H9 (cell line): ENCODE measurements around the gene ITPRIPL2. TPM values are rescaled to one million over a fixed set of nuclear protein-coding genes. Genes with fewer than 3 reads are reported as not detected.

ENCODE experiments used
- DNase-seq: peaks from one replicate; pipeline ENCODE4 v3.0.0-alpha.2; 2017
- H2AFZ ChIP-seq: one replicate; pipeline ENCODE4 v1.6.1; 2013; ENCODE audit warnings: mild to moderate bottlenecking, low read length, control low read depth, moderate library complexity
- H2AK5ac ChIP-seq: 2 replicates; pipeline ENCODE4 v1.6.1; 2013; ENCODE audit warnings: low read length, control low read depth, mixed read lengths; ENCODE audit not compliant: insufficient read length
- H2BK120ac ChIP-seq: one replicate; pipeline ENCODE4 v1.6.1; 2013; ENCODE audit warnings: low read depth, mild to moderate bottlenecking, low read length, control low read depth, inconsistent platforms; ENCODE audit not compliant: poor library complexity, severe bottlenecking
- H2BK12ac ChIP-seq: 2 replicates; pipeline ENCODE4 v1.6.1; 2013; ENCODE audit warnings: low read length, control low read depth, mixed read lengths, low read depth; ENCODE audit not compliant: insufficient read length
- H2BK15ac ChIP-seq: 2 replicates; pipeline ENCODE4 v1.6.1; 2013; ENCODE audit warnings: low read depth, low read length, control low read depth
- H2BK20ac ChIP-seq: one replicate; pipeline ENCODE4 v1.6.1; 2013; ENCODE audit warnings: low read depth, mild to moderate bottlenecking, low read length, control low read depth, inconsistent platforms; ENCODE audit not compliant: poor library complexity, severe bottlenecking
- H2BK5ac ChIP-seq: 2 replicates; pipeline ENCODE4 v1.6.1; 2013; ENCODE audit warnings: low read length, control low read depth, mixed read lengths; ENCODE audit not compliant: insufficient read length
- H3K14ac ChIP-seq: 2 replicates; pipeline ENCODE4 v1.6.1; 2013; ENCODE audit warnings: low read length, control low read depth; ENCODE audit not compliant: insufficient read depth
- H3K18ac ChIP-seq: 2 replicates; pipeline ENCODE4 v1.6.1; 2013; ENCODE audit warnings: low read depth, mild to moderate bottlenecking, mixed read lengths, low read length, control low read depth; ENCODE audit not compliant: insufficient read length
- H3K23ac ChIP-seq: 2 replicates; pipeline ENCODE4 v1.6.1; 2013; ENCODE audit warnings: low read length, control low read depth, mixed read lengths, low read depth; ENCODE audit not compliant: insufficient read length
- H3K23me2 ChIP-seq: 2 replicates; pipeline ENCODE4 v1.6.1; 2013; ENCODE audit warnings: low read depth, mild to moderate bottlenecking, mixed read lengths, low read length, control low read depth; ENCODE audit not compliant: insufficient read length, poor library complexity, severe bottlenecking
- H3K27ac ChIP-seq: 2 replicates; pipeline ENCODE4 v1.5.1; 2013; ENCODE audit warnings: low read length, control low read depth, mixed read lengths, low read depth; ENCODE audit not compliant: insufficient read length
- H3K27me3 ChIP-seq: 2 replicates; pipeline ENCODE4 v1.6.1; 2013; ENCODE audit warnings: low read length, control low read depth, inconsistent platforms; ENCODE audit not compliant: insufficient read depth
- H3K4ac ChIP-seq: 2 replicates; pipeline ENCODE4 v1.6.1; 2013; ENCODE audit warnings: low read depth, mild to moderate bottlenecking, control low read depth, inconsistent platforms, low read length, moderate library complexity
- H3K4me1 ChIP-seq: 2 replicates; pipeline ENCODE4 v1.6.1; 2013; ENCODE audit warnings: low read length, control low read depth, inconsistent platforms; ENCODE audit not compliant: insufficient read depth
- H3K4me2 ChIP-seq: 2 replicates; pipeline ENCODE4 v1.6.1; 2013; ENCODE audit warnings: low read length, control low read depth, mixed read lengths; ENCODE audit not compliant: insufficient read length, insufficient read depth
- H3K56ac ChIP-seq: 2 replicates; pipeline ENCODE4 v1.6.1; 2013; ENCODE audit warnings: low read depth, mild to moderate bottlenecking, mixed read lengths, low read length, control low read depth; ENCODE audit not compliant: insufficient read length
- H3K79me1 ChIP-seq: 2 replicates; pipeline ENCODE4 v1.6.1; 2013; ENCODE audit warnings: low read depth, mild to moderate bottlenecking, moderate library complexity, low read length, control low read depth, inconsistent platforms; ENCODE audit not compliant: insufficient read depth, poor library complexity, severe bottlenecking
- H3K79me2 ChIP-seq: 2 replicates; pipeline ENCODE4 v1.6.1; 2013; ENCODE audit warnings: low read length, control low read depth, inconsistent platforms; ENCODE audit not compliant: insufficient read depth
- H3K9ac ChIP-seq: 2 replicates; pipeline ENCODE4 v1.6.1; 2013; ENCODE audit warnings: low read length, control low read depth, mixed read lengths; ENCODE audit not compliant: insufficient read length; ENCODE audit errors: extremely low read depth
- H3K9me3 ChIP-seq: one replicate; pipeline ENCODE4 v1.6.1; 2013; ENCODE audit warnings: low read depth, low read length, inconsistent platforms; ENCODE audit not compliant: control insufficient read depth
- H3T11ph ChIP-seq: one replicate; pipeline ENCODE4 v1.6.1; 2013; ENCODE audit warnings: mild to moderate bottlenecking, low read length, control low read depth, inconsistent platforms
- H4K20me1 ChIP-seq: one replicate; pipeline ENCODE4 v1.6.1; 2013; ENCODE audit not compliant: control insufficient read depth, insufficient read length, insufficient read depth
- H4K5ac ChIP-seq: 2 replicates; pipeline ENCODE4 v1.6.1; 2013; ENCODE audit warnings: low read depth, mild to moderate bottlenecking, mixed read lengths, low read length, control low read depth; ENCODE audit not compliant: insufficient read length
- H4K8ac ChIP-seq: replicated peaks from 2 replicates; pipeline ENCODE4 v1.6.1; 2013; ENCODE audit warnings: low read length, control low read depth, mixed read lengths, low read depth; ENCODE audit not compliant: insufficient read length
- H4K91ac ChIP-seq: 2 replicates; pipeline ENCODE4 v1.6.1; 2013; ENCODE audit warnings: low read depth, mild to moderate bottlenecking, moderate library complexity, mixed read lengths, low read length, control low read depth; ENCODE audit not compliant: insufficient read length
- H3K27ac Mint-ChIP-seq, 3 experiments: 2 replicates in 2 of 3; 3 replicates in 1 of 3; pipeline ENCODE4 v1.8.0; 2020 to 2021; ENCODE audit warnings: mixed read lengths in 3 of 3, mild to moderate bottlenecking in 1 of 3, moderate library complexity in 1 of 3
- H3K27me3 Mint-ChIP-seq: 2 replicates; pipeline ENCODE4 v1.8.0; 2021; ENCODE audit warnings: low read depth, mild to moderate bottlenecking, moderate library complexity, mixed read lengths
- H3K36me3 Mint-ChIP-seq, 3 experiments: 2 replicates in 2 of 3; 3 replicates in 1 of 3; pipeline ENCODE4 v1.8.0; 2020 to 2021; ENCODE audit warnings: low read depth in 3 of 3, mixed read lengths in 3 of 3; ENCODE audit not compliant: insufficient read depth in 1 of 3
- H3K4me1 Mint-ChIP-seq, 2 experiments: 2 replicates each; pipeline ENCODE4 v1.8.0; 2020; ENCODE audit warnings: mixed read lengths in 2 of 2
- H3K4me3 Mint-ChIP-seq, 2 experiments: 2 replicates in 1 of 2; 3 replicates in 1 of 2; pipeline ENCODE4 v1.8.0; 2020 to 2021; ENCODE audit warnings: mild to moderate bottlenecking in 2 of 2, mixed read lengths in 2 of 2, moderate library complexity in 1 of 2
- H3K9me3 Mint-ChIP-seq, 2 experiments: 2 replicates in 1 of 2; 3 replicates in 1 of 2; pipeline ENCODE4 v1.8.0; 2020; ENCODE audit warnings: mild to moderate bottlenecking in 2 of 2, mixed read lengths in 2 of 2, moderate library complexity in 1 of 2
- WGBS: extraction: QIAGEN DNeasy Blood & Tissue Kit; methylation state at CpG from one replicate; pipeline ENCODE4 v1.1.7; 2013; ENCODE audit warnings: missing lambda C conversion rate, low lambda C conversion rate, mixed read lengths; ENCODE audit not compliant: insufficient read length; ENCODE audit errors: extremely low coverage; 5-methylcytosine and 5-hydroxymethylcytosine counted together
- total RNA-seq: library from RNA; stranded (reverse); gene quantifications from 2 replicates; pipeline ENCODE4 v1.2.1, GENCODE V29; 2021
- TF ChIP-seq, protein P1 (sequence below): fragments of 200-600 bp; sonication (generic); conservative IDR thresholded peaks from 3 replicates; pipeline ENCODE4 v1.8.0; 2021; ENCODE audit warnings: antibody characterized with exemption, mild to moderate bottlenecking

Gene ITPRIPL2
- total RNA-seq, 1 experiment from 2014 or later, result 9.1 TPM

DNA sequence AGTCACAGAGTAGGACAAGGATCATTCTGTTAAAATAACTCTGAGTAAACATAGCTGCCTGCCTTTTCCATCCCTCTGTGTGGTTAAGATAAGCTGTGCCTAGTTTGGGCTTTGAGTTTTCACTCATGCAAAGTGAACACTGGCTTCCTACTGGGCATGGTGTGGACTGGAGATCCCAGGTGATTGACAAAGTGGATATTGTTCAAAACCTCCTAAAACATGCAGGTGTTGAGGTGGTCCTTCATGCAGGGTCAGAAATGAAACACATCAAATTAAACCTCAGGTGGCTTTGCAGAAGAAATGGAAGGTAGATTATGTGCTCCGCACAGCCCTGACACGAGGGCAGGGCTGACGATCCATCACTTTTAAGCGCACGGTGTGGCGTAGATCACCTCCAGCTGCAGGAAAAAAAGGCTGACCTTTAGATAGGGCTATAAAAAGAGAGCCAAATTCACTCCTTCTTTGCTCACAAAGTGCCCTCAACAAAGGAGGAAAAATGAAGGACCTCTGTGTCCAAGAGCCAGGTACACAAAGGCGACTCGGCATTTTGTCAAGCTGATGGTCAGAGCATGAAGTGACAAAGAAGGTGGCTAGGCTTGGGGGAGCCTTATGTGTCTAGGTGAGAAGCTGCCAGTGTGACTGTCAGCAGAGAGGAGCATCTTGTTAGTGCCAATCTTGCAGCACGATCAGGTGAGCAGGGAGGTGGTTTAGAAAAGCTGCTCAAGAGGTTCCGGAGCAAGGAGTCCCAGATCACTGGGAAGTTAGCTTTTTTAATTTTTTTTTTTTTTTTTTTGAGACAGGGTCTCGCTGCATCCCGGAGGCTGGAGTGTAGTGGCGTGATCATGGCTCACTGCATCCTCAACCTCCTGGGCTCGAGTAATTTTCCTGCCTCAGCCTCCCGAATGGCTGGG, 19.9 kb upstream of the ITPRIPL2 start:
- Histone ChIP-seq H3K4me2 (no peak overlapping the region), H3K23me2 (no peaks in the 10 kb centered on the region), H3K18ac (no peak overlapping the region), H2BK15ac (no peak overlapping the region), H4K20me1 (no peaks in the 10 kb centered on the region), H3K79me1 (no peaks in the 10 kb centered on the region), H3T11ph (no peak overlapping the region), H3K23ac (no peak overlapping the region), H2AFZ (no peak overlapping the region), H3K27ac (no peak overlapping the region), H3K9me3 (no peaks in the 10 kb centered on the region), H4K5ac (no peak overlapping the region), H2BK5ac (no peak overlapping the region), H2BK12ac (no peak overlapping the region), H3K27me3 (no peaks in the 10 kb centered on the region), H3K14ac (no peak overlapping the region), H3K56ac (no peak overlapping the region), H3K4ac (no peak overlapping the region), H3K9ac (no peak overlapping the region), H2BK120ac (no peak overlapping the region), H3K4me1 (no peaks in the 10 kb centered on the region), H4K91ac (no peak overlapping the region), H2AK5ac (no peak overlapping the region), H2BK20ac (no peak overlapping the region), H3K79me2 (no peaks in the 10 kb centered on the region), H4K8ac (no peak overlapping the region)
- peaks cover 2% of the 10 kb centered on the region; the same call in 1 of the 2 replicates for H3K27me3 Mint-ChIP-seq
- peaks cover 0 to 2% (median 0%) of the 10 kb centered on the region in 3 experiments; a peak in 3 of 7 replicates for H3K36me3 Mint-ChIP-seq
- DNase-seq, result no peak
- WGBS, result no CpG with 5 or more reads among the region's 15 CpGs
- peaks cover 5 to 6% of the 10 kb centered on the region in 2 experiments; a peak in 2 of 4 replicates for H3K4me1 Mint-ChIP-seq
- TF ChIP-seq, protein P1, sequence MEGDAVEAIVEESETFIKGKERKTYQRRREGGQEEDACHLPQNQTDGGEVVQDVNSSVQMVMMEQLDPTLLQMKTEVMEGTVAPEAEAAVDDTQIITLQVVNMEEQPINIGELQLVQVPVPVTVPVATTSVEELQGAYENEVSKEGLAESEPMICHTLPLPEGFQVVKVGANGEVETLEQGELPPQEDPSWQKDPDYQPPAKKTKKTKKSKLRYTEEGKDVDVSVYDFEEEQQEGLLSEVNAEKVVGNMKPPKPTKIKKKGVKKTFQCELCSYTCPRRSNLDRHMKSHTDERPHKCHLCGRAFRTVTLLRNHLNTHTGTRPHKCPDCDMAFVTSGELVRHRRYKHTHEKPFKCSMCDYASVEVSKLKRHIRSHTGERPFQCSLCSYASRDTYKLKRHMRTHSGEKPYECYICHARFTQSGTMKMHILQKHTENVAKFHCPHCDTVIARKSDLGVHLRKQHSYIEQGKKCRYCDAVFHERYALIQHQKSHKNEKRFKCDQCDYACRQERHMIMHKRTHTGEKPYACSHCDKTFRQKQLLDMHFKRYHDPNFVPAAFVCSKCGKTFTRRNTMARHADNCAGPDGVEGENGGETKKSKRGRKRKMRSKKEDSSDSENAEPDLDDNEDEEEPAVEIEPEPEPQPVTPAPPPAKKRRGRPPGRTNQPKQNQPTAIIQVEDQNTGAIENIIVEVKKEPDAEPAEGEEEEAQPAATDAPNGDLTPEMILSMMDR, result no peak
- H3K27ac Mint-ChIP-seq, result peak overlapping the region in 1 of 3 experiments; percentile 31; a peak in 1 of 7 replicates
- no peak overlapping the region for H3K4me3 Mint-ChIP-seq
- H3K9me3 Mint-ChIP-seq, result peaks cover 5 to 8% of the 10 kb centered on the region in 2 experiments; a peak in 4 of 5 replicates
